ENCODE data around the gene NCAPG2. TPM values are rescaled to one million over a fixed set of nuclear protein-coding genes. Genes with fewer than 3 reads are reported as not detected.

Gene NCAPG2
- total and polyA plus RNA-seq, 2 experiments from 2014 or later = 38.7 to 91.2 TPM

- TF ChIP-seq CTCF (conservative IDR thresholded peaks at IDR 0.05; ENCODE audit: low read depth in 2 of 2) (no peak), STAT1 (IDR thresholded peaks at IDR 0.05; ENCODE audit: unreplicated experiment) (no peak), ZNF114 (CRISPR knock-in tag; IDR thresholded peaks at IDR 0.05) (no peak), ZNF331 (CRISPR knock-in tag; IDR thresholded peaks at IDR 0.05; ENCODE audit: low read depth) (no peak), NANOG (IDR thresholded peaks at IDR 0.05; ENCODE audit: borderline replicate concordance) (no peak), POLR2AphosphoS5 (IDR thresholded peaks at IDR 0.05; ENCODE audit: low read depth) (no peak)
Observed at GRCh38 chr7:158649279-158649678, 55.3 kb downstream of the NCAPG2 start (continued).

- H3K27me3 Mint-ChIP-seq (ENCODE audit: insufficient read depth, low read depth, poor library complexity) = no peaks in the 10 kb centered on the region
- H3K4me1 Mint-ChIP-seq = no peaks in the 10 kb centered on the region
- H3K36me3 Mint-ChIP-seq (ENCODE audit: low read depth) = peaks cover 86% of the 10 kb centered on the region
- Histone ChIP-seq H3K36me3 (ENCODE audit: insufficient read depth) (peaks cover 70% of the 10 kb centered on the region; the same call in 1 of the 2 replicates), H4K20me1 (replicated peaks; ENCODE audit: insufficient read depth) (0 out of 2 replicates have a peak, but pooled peaks cover 17% of the 10 kb centered on the region), H3K9me2 (ENCODE audit: insufficient read depth) (no peaks in the 10 kb centered on the region), H3K79me2 (replicated peaks; ENCODE audit: insufficient read depth) (peaks cover 27% of the 10 kb centered on the region), H3K27ac (ENCODE audit: low read depth) (no peak overlapping the region), H3K27me3 (ENCODE audit: insufficient read depth) (no peaks in the 10 kb centered on the region), H3K4me3 (no peak overlapping the region), H3K4me1 (ENCODE audit: insufficient read depth) (no peaks in the 10 kb centered on the region), H3F3A (replicated peaks; ENCODE audit: low read depth) (no peaks in the 10 kb centered on the region), H2AFZ (no peak overlapping the region), H3K4me2 (no peak overlapping the region)
- H3K4me3 Mint-ChIP-seq = no peak overlapping the region
- H3K27ac Mint-ChIP-seq = no peak overlapping the region
- DNase-seq (ENCODE audit: low spot score) = no peak
- ATAC-seq = no peak
- no peaks in the 10 kb centered on the region for H3K9me3 Mint-ChIP-seq
- TF ChIP-seq CREB1 (CRISPR knock-in tag; IDR thresholded peaks at IDR 0.05; ENCODE audit: low read depth) = no peak
- TF ChIP-seq ZNF331 (CRISPR knock-in tag; IDR thresholded peaks at IDR 0.05; ENCODE audit: low read depth) = no peak
- no peak for TF ChIP-seq NANOG (IDR thresholded peaks at IDR 0.05; ENCODE audit: borderline replicate concordance)
- TF ChIP-seq STAT1 (IDR thresholded peaks at IDR 0.05; ENCODE audit: unreplicated experiment) = no peak
- TF ChIP-seq EZH2 (IDR thresholded peaks at IDR 0.05; ENCODE audit: low read depth, unreplicated experiment) = no peak
- TF ChIP-seq JUNB (IDR thresholded peaks at IDR 0.05; ENCODE audit: unreplicated experiment) = no peak
- no peak for TF ChIP-seq ZNF462 (CRISPR knock-in tag; IDR thresholded peaks at IDR 0.05)
- no peak for TF ChIP-seq REST (IDR thresholded peaks at IDR 0.05; ENCODE audit: unreplicated experiment)
- no peak for TF ChIP-seq ETS1 (IDR thresholded peaks at IDR 0.05)
- no peak for TF ChIP-seq EZH2phosphoT487 (IDR thresholded peaks at IDR 0.05; ENCODE audit: unreplicated experiment)
Observed at GRCh38 chr7:158648787-158649186, 55.8 kb downstream of the NCAPG2 start.

Data from GM23338 (cell line).